Measurements from ENCODE around the gene PTAR1.
"Not testable (repeated sequence)": the region's sequence is repeated elsewhere in the genome, so short reads cannot be mapped to it uniquely, and the experiment has no call there.

The PTAR1 gene

GRCh38 chr9:69759421-69760277 is at the start of gene PTAR1:
TSS of gene PTAR1 (minus strand) at chr9:69760011. CDS start at chr9:69759938, 73 bp downstream.
- peak; percentile 94 for DNase-seq

- DNase-seq: peak; percentile 21
These were observed 49.6 kb upstream of the PTAR1 start for GRCh38 chr9:69809304-69809863.

- DNase-seq: no peak
These were observed 46.8 kb upstream of the PTAR1 start for GRCh38 chr9:69806627-69807026.

GRCh38 chr9:69805962-69806515 is 46.2 kb upstream of the PTAR1 start:
- no peak for DNase-seq

GRCh38 chr9:69801989-69802388 is 42.2 kb upstream of the PTAR1 start:
- DNase-seq: no peak

GRCh38 chr9:69800027-69800426 is 40.2 kb upstream of the PTAR1 start:
- peak; percentile 71 for DNase-seq

GRCh38 chr9:69799521-69799920 is 39.7 kb upstream of the PTAR1 start:
- not testable (repeated sequence) for DNase-seq

- peak; percentile 27 for DNase-seq
These were observed 38.9 kb upstream of the PTAR1 start for GRCh38 chr9:69798744-69799143.

GRCh38 chr9:69797675-69798074 is 37.9 kb upstream of the PTAR1 start:
- peak; percentile 81 for DNase-seq

- DNase-seq: no peak
These were observed 34.5 kb upstream of the PTAR1 start for GRCh38 chr9:69794356-69794755.

- DNase-seq: no peak
These were observed 25.9 kb upstream of the PTAR1 start for GRCh38 chr9:69785757-69786156.

GRCh38 chr9:69773258-69773657 is 13.4 kb upstream of the PTAR1 start:
- no peak for DNase-seq

- no peak for DNase-seq
These were observed 12.1 kb upstream of the PTAR1 start for GRCh38 chr9:69771775-69772418.

GRCh38 chr9:69768716-69769115 is 8.9 kb upstream of the PTAR1 start:
- DNase-seq: no peak

GRCh38 chr9:69768101-69768500 is 8.3 kb upstream of the PTAR1 start:
- DNase-seq: no peak

GRCh38 chr9:69763862-69764261 is 4.1 kb upstream of the PTAR1 start:
- not testable (repeated sequence) for DNase-seq

- DNase-seq: no peak
These were observed 2.7 kb upstream of the PTAR1 start for GRCh38 chr9:69762527-69762926.

GRCh38 chr9:69760278-69760610 is 433 bp upstream of the PTAR1 start:
- DNase-seq: peak; percentile 82

- DNase-seq: peak; percentile 51
These were observed 790 bp downstream of the PTAR1 start for GRCh38 chr9:69759021-69759420.

- peak; percentile 23 for DNase-seq
These were observed 1.7 kb downstream of the PTAR1 start for GRCh38 chr9:69757996-69758675.

- no peak for DNase-seq
These were observed 4.6 kb downstream of the PTAR1 start for GRCh38 chr9:69755205-69755604.

GRCh38 chr9:69753830-69754229 is 6.0 kb downstream of the PTAR1 start:
- DNase-seq: no peak

GRCh38 chr9:69750085-69750484 is 9.7 kb downstream of the PTAR1 start:
- DNase-seq: no peak
